OCI-LY3 (cell line): Measurements from ENCODE around the gene SYNDIG1L.

Source experiments
- H2AFZ ChIP-seq: fragments of 200-600, 300-600 bp; shearing (Covaris generic); 2 replicates; pipeline ENCODE4 v1.6.0; 2014; ENCODE audit warnings: antibody characterized with exemption, low read depth, low read length
- H3K27ac ChIP-seq: fragments of 200-600, 300-600 bp; sonication (generic); 2 replicates; pipeline ENCODE4 v1.5.1; 2014; ENCODE audit warnings: mild to moderate bottlenecking, low read length, moderate library complexity, mixed read lengths
- H3K27me3 ChIP-seq: fragments of 200-600, 300-600 bp; sonication (generic); 2 replicates; pipeline ENCODE4 v1.6.1; 2014; ENCODE audit warnings: low read depth, low read length, mixed read lengths
- H3K36me3 ChIP-seq: fragments of 200-600, 300-600 bp; sonication (generic); replicated peaks from 2 replicates; pipeline ENCODE3; 2014; ENCODE audit warnings: low read depth, low read length, mixed read lengths
- H3K4me1 ChIP-seq: fragments of 300-600, 200-600 bp; sonication (generic); 2 replicates; pipeline ENCODE4 v1.6.1; 2014; ENCODE audit warnings: low read length, mixed read lengths
- H3K4me2 ChIP-seq: fragments of 200-600, 300-600 bp; sonication (generic); 2 replicates; pipeline ENCODE4 v1.6.1; 2014; ENCODE audit warnings: low read length, mixed read lengths
- H3K4me3 ChIP-seq: fragments of 300-600, 200-600 bp; sonication (generic); 2 replicates; pipeline ENCODE4 v1.5.1; 2014; ENCODE audit warnings: antibody characterized with exemption, mild to moderate bottlenecking, low read length, moderate library complexity
- H3K79me2 ChIP-seq: fragments of 300-600, 200-600 bp; shearing (Covaris generic); 2 replicates; pipeline ENCODE4 v1.6.1; 2014; ENCODE audit warnings: mild to moderate bottlenecking, low read length, mixed read lengths
- H3K9ac ChIP-seq: fragments of 300-600, 200-600 bp; shearing (Covaris generic); 2 replicates; pipeline ENCODE4 v1.6.0; 2014; ENCODE audit warnings: mild to moderate bottlenecking, low read length, moderate library complexity
- H3K9me3 ChIP-seq: fragments of 200-600, 300-600 bp; shearing (Covaris generic); 2 replicates; pipeline ENCODE4 v1.6.1; 2014; ENCODE audit warnings: low read length, mixed read lengths; ENCODE audit not compliant: insufficient read depth
- H4K20me1 ChIP-seq: fragments of 200-600, 300-600 bp; sonication (generic); 2 replicates; pipeline ENCODE4 v1.6.1; 2016; ENCODE audit warnings: low read length, mixed read lengths; ENCODE audit not compliant: insufficient read depth
- CTCF ChIP-seq: fragments of 200-600, 300-600 bp; sonication (generic); IDR thresholded peaks from 2 replicates; pipeline ENCODE4 v1.5.1; 2014; ENCODE audit warnings: antibody characterized with exemption, low read length, low read depth
- EZH2phosphoT487 ChIP-seq: fragments of 200-600 bp; shearing (Covaris generic); IDR thresholded peaks from 2 replicates; pipeline ENCODE4 v1.6.1; 2018; ENCODE audit warnings: antibody characterized with exemption, mixed run types, low read depth

The SYNDIG1L gene

GRCh38 chr14:74368026-74368425 lies 58.0 kb downstream of the SYNDIG1L start:
- H3K4me3 ChIP-seq, result no peak overlapping the region

DNA sequence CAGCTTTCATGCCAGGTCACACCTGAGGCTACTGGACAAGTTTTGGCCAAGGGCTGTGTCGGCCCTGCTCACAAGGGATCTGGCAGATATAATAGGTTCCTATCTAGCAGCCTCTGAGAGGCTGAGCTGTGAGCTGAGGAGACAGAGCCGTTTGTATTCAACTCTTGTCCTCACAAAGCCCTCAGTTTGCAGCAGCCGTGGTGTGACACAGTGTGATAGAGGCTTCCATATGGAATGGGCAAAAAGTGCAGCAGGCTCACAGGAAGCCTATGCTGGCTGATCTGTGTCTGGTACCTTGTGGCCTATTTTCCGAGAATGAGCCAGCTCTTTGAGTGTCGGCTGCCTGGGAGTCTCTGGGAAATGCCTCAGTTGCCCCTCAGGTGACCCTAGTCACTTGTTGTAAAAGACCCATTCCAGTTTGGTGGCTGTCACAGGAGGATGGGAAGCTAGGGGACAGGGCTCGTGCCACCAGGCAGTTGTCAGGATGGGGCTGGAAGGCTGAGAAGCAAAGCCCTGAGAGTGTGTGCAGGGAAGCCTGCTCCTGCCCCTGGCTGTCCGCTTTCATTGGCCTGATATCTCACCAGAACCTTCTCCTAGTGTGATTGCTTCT lies 61.6 kb downstream of the SYNDIG1L start:
- no peak overlapping the region for H3K27ac ChIP-seq
- no peaks in the 10 kb centered on the region for H4K20me1 ChIP-seq
- no peak overlapping the region for H3K9ac ChIP-seq
- no peak overlapping the region for H3K4me2 ChIP-seq
- peaks cover 2% of the 10 kb centered on the region; the same call in 1 of the 2 replicates for H3K4me1 ChIP-seq
- TF ChIP-seq CTCF (no peak), EZH2phosphoT487 (no peak)
- no peaks in the 10 kb centered on the region for H3K9me3 ChIP-seq
- no peaks in the 10 kb centered on the region for H3K79me2 ChIP-seq
- H2AFZ ChIP-seq, result no peak overlapping the region
- no peaks in the 10 kb centered on the region for H3K36me3 ChIP-seq
- H3K27me3 ChIP-seq, result peaks cover 21% of the 10 kb centered on the region
- no peak overlapping the region for H3K4me3 ChIP-seq

More at GRCh38 chr14:74368026-74368425, 58.0 kb downstream of the SYNDIG1L start:
- Histone ChIP-seq H4K20me1 (no peaks in the 10 kb centered on the region), H3K27me3 (peaks cover 16% of the 10 kb centered on the region), H3K9ac (no peak overlapping the region), H2AFZ (no peak overlapping the region), H3K79me2 (no peaks in the 10 kb centered on the region), H3K36me3 (no peaks in the 10 kb centered on the region), H3K27ac (no peak overlapping the region), H3K4me2 (no peak overlapping the region), H3K9me3 (no peaks in the 10 kb centered on the region), H3K4me1 (no peaks in the 10 kb centered on the region)
- no peak for TF ChIP-seq EZH2phosphoT487
- no peak for TF ChIP-seq CTCF

DNA sequence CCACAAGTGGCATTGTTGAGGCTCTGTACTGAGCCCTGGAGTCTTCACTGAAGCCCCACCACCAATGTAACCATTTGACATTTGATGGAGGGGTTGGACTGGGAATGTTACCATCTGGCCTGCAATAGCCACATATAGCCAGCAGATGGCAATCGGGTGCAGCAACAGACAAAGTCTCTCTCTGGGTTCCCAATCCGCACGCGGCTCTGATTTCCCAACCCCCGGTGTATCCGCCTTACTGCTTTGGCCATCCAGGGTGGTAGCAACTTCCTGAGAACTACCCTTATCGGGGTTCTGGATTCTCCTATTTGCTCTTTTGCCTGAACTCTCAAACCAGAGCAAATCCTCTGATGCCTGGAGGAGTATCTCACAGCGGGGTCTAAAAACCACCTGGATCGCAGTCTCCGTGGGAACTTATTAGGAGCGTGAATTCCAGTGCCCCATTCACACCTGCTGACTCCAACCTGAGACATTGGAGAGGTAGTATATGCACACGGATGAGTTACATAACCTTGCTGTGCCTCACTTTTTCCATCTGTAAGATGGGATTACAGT lies 63.6 kb downstream of the SYNDIG1L start:
- H3K9me3 ChIP-seq, result no peaks in the 10 kb centered on the region
- no peaks in the 10 kb centered on the region for H3K79me2 ChIP-seq
- H3K4me3 ChIP-seq, result peak overlapping the region; percentile 22; the same call in 1 of the 2 replicates
- peaks cover 2% of the 10 kb centered on the region; the same call in 1 of the 2 replicates for H3K4me1 ChIP-seq
- H3K9ac ChIP-seq, result no peak overlapping the region
- H3K4me2 ChIP-seq, result peak overlapping the region; percentile 67
- peaks cover 21% of the 10 kb centered on the region for H3K27me3 ChIP-seq
- peak overlapping the region; percentile 61; the same call in 1 of the 2 replicates for H2AFZ ChIP-seq
- no peak overlapping the region for H3K27ac ChIP-seq
- TF ChIP-seq EZH2phosphoT487 (no peak), CTCF (peak; percentile 90)
- no peaks in the 10 kb centered on the region for H4K20me1 ChIP-seq
- H3K36me3 ChIP-seq, result no peaks in the 10 kb centered on the region

- Histone ChIP-seq H3K4me1 (peaks cover 2% of the 10 kb centered on the region; the same call in 1 of the 2 replicates), H3K9ac (no peak overlapping the region), H3K4me3 (no peak overlapping the region), H3K27me3 (peaks cover 17% of the 10 kb centered on the region), H3K36me3 (no peaks in the 10 kb centered on the region), H3K79me2 (no peaks in the 10 kb centered on the region), H3K27ac (no peak overlapping the region), H2AFZ (no peak overlapping the region), H3K4me2 (no peak overlapping the region), H4K20me1 (no peaks in the 10 kb centered on the region), H3K9me3 (no peaks in the 10 kb centered on the region)
- TF ChIP-seq EZH2phosphoT487 (no peak), CTCF (no peak)
Measured at GRCh38 chr14:74360163-74360562, 65.8 kb downstream of the SYNDIG1L start.
